Measurements from ENCODE around the gene TPK1. TPM values are rescaled to one million over a fixed set of nuclear protein-coding genes. Genes with fewer than 3 reads are reported as not detected.
"Not testable (repeated sequence)": the region's sequence is repeated elsewhere in the genome, so short reads cannot be mapped to it uniquely, and the experiment has no call there.

TPK1 gene
- total RNA-seq, 2 donors from 2014 or later = 26.2 to 31.3 TPM

DNA sequence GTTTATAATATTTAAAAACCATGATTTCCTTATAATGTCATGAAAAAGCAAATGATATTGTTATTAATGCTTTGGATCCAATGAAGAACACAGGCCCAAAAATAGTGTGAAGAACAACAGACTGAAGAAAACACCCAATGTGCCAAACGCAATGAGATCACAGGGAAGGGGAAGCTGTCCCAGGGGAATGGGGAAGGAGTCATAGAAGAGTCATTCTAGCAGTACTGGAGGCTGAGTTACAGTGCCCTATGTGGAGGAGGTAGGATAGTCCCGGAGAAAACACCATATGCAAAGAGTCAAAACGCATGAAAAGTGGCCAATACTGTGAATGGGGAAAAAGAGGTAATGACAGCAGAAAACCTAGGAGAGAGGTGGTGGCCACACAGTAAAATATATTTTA lies 50.9 kb downstream of the TPK1 start:
- Mint-ChIP-seq H3K4me1 (ENCODE audit: low read depth) (peaks cover 10% of the 10 kb centered on the region), H3K27me3 (ENCODE audit: low read depth) (no peaks in the 10 kb centered on the region), H3K4me3 (no peak overlapping the region), H3K27ac (no peak overlapping the region), H3K9me3 (no peaks in the 10 kb centered on the region), H3K36me3 (ENCODE audit: insufficient read depth in 2 of 2) (no peaks in the 10 kb centered on the region)
- DNase-seq (no peak), ATAC-seq (replicated peaks in 1 of 2) (no peak)

DNA sequence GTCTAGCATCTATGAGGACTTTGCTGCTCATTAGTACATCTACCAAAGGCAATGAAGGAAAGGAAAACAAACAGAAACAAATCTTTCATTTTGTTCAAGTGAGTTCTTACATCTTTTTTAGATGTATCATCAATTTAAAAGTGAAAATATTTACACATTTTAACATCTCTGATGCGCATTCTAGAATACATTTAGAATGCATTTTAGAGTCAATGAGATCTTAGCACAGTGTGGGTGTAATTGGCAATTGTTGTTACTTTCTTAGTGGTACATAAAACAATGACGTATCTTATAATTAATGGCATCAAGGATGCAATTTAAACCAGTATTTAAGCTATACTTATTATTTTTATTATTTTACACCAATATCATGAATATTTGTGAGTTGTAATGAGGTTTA lies 51.4 kb downstream of the TPK1 start:
- ATAC-seq (replicated peaks in 1 of 2) = no peak
- Mint-ChIP-seq H3K27ac (no peak overlapping the region), H3K4me1 (ENCODE audit: low read depth) (peaks cover 9% of the 10 kb centered on the region), H3K9me3 (no peaks in the 10 kb centered on the region), H3K4me3 (no peak overlapping the region), H3K27me3 (ENCODE audit: low read depth) (no peaks in the 10 kb centered on the region), H3K36me3 (ENCODE audit: insufficient read depth in 2 of 2) (no peaks in the 10 kb centered on the region)
- DNase-seq = no peak

DNA sequence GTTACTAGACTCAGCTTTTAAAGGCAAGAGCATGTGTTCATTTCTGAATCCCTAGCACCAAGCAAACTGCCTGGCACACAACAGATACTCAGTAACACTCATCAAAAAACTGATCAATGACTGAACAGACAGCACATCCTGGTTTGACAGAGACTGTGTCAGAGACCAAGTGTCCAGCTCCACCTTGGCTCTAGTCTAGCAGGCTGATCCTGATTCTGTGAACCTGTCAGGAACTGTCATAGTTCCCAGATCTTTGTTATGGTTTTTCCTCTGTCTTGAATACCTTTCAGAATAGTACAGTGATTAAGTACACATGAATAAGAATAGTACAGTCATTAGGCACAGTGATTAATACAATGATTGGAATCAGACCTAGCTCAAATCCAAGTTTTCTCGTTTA lies 53.0 kb downstream of the TPK1 start:
- Mint-ChIP-seq H3K9me3 (peaks cover under 1% of the 10 kb centered on the region in 2 donors), H3K27me3 (ENCODE audit: low read depth) (no peaks in the 10 kb centered on the region), H3K4me3 (no peak overlapping the region), H3K4me1 (ENCODE audit: low read depth) (peaks cover 9% of the 10 kb centered on the region), H3K27ac (no peak overlapping the region), H3K36me3 (ENCODE audit: insufficient read depth in 2 of 2) (peaks cover 0 to under 1% of the 10 kb centered on the region in 2 donors)
- peak in 1 of 2 donors; percentile 39 for ATAC-seq (replicated peaks in 1 of 2)
- DNase-seq = no peak

DNA sequence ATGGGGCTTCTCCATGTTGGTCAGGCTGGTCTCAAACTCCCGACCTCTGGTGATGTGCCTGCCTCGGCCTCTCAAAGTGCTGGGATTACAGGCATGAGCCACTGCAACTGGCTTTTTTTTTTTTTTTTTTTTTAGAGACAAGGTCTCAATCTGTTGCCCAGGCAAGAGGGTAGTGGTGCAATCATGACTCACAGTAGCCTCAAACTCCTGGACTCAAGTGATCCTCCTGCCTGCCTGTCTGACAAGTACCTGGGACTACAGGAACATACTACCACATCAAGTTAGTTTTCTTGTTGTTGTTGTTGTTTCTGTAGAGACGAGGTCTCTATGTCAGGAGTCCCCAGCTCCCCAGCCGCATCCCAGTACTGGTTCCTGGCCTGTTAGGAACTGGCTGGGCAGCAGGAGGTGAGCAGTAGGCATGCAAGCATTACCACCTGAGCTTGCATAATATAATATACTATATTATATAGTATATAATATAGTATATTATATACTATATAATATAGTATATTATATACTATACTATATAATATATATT lies 55.7 kb downstream of the TPK1 start:
- Mint-ChIP-seq H3K4me3 (no peak overlapping the region), H3K9me3 (peaks cover 2 to 3% of the 10 kb centered on the region in 2 donors), H3K4me1 (ENCODE audit: low read depth) (peaks cover 21% of the 10 kb centered on the region), H3K27ac (no peak overlapping the region), H3K27me3 (ENCODE audit: low read depth) (no peaks in the 10 kb centered on the region), H3K36me3 (ENCODE audit: insufficient read depth in 2 of 2) (peaks cover 0 to 1% of the 10 kb centered on the region in 2 donors)
- peak; percentile 51 to 70 for ATAC-seq (replicated peaks in 1 of 2)
- DNase-seq = no peak

DNA sequence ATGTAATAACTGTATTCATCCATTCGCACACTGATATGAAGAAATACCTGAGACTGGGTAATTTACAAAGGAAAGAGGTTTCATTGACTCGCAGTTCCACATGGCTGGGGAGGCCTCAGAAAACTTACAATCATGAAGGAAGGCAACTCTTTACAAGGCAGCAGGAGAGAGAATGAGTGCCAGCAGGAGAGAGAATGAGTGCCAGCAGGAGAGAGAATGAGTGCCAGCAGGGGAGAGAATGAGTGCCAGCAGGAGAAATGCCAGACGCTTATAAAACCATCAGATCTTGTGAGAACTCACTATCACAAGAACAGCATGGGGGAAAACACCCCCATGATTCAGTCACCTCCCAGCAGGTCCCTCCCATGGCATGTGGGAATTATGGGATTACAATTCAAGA lies 58.0 kb downstream of the TPK1 start:
- H3K27ac Mint-ChIP-seq; H3K4me3 Mint-ChIP-seq; ATAC-seq (replicated peaks in 1 of 2); H3K27me3 Mint-ChIP-seq (ENCODE audit: low read depth); H3K9me3 Mint-ChIP-seq; H3K36me3 Mint-ChIP-seq (ENCODE audit: insufficient read depth in 2 of 2); DNase-seq: not testable (repeated sequence)
- H3K4me1 Mint-ChIP-seq (ENCODE audit: low read depth) = peaks cover 21% of the 10 kb centered on the region

DNA sequence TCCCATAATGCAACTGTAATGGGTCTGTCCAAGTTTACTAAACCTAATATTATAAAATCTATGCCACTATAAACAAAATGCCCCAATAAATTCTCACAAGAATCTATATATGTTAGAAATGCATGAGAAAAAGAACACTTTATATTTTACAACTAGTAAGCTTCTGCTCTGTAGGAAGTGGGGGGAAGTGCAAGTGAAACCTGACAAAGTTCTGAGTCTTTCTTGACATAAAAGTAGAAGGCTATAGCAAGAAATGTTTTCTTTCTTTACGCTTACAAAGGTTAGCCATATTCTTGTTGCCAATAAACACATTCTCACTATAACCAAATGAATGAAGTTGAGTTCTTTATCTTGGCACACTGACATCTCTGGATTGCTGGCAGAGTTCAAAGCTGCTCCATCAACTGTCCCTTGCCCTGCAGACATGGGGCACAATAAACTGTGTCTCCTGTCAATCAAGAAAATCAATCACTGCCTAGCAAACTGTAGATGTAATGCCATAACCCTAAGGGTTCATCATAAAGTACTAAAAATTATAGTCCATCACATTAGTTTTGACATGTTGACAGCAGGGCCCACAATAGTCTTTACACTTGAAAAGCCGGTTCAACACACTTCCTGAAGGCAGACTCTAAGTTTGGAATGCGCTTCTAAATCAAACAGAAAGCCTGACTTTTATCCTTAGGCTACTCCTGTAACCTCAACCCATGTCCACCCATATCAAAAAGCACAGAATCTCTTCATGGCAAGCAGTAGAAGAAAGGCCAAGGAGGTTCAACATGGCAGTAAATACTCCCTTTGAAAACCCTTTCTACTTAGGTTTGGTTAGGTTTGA lies 58.6 kb downstream of the TPK1 start:
- H3K27me3 Mint-ChIP-seq (ENCODE audit: low read depth) = no peaks in the 10 kb centered on the region
- peaks cover 0 to 1% of the 10 kb centered on the region in 2 donors for H3K36me3 Mint-ChIP-seq (ENCODE audit: insufficient read depth in 2 of 2)
- H3K27ac Mint-ChIP-seq = peak overlapping the region; percentile 66
- DNase-seq (no peak), ATAC-seq (replicated peaks in 1 of 2) (peak in 1 of 2 donors; percentile 42)
- peaks cover 2 to 3% of the 10 kb centered on the region in 2 donors for H3K9me3 Mint-ChIP-seq
- H3K4me1 Mint-ChIP-seq (ENCODE audit: low read depth) = peaks cover 21% of the 10 kb centered on the region
- H3K4me3 Mint-ChIP-seq = peak overlapping the region in 1 of 2 donors; percentile 3

DNA sequence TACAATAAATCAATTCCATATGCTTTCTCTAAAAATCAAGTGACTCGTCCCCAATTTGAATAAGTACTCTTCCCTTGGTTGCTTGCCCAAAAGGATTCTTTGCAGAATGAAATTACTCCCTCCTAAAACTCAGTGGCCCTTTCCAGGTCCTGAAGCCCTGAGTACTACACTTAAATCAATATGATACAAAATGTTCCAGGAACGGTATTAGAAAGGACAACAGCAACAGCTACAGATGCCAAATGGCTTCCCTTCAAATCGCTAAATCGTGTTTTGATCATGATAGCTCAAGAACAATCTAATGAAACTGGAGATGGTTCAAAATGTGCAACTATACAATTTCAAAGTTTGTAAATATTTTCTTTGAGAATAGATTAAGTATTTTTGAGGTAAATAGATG lies 59.4 kb downstream of the TPK1 start:
- Mint-ChIP-seq H3K36me3 (ENCODE audit: insufficient read depth in 2 of 2) (peaks cover 0 to 1% of the 10 kb centered on the region in 2 donors), H3K9me3 (peaks cover 2 to 3% of the 10 kb centered on the region in 2 donors), H3K27ac (no peak overlapping the region), H3K27me3 (ENCODE audit: low read depth) (no peaks in the 10 kb centered on the region), H3K4me3 (no peak overlapping the region), H3K4me1 (ENCODE audit: low read depth) (peaks cover 21% of the 10 kb centered on the region)
- no peak for ATAC-seq (replicated peaks in 1 of 2)
- DNase-seq = no peak

DNA sequence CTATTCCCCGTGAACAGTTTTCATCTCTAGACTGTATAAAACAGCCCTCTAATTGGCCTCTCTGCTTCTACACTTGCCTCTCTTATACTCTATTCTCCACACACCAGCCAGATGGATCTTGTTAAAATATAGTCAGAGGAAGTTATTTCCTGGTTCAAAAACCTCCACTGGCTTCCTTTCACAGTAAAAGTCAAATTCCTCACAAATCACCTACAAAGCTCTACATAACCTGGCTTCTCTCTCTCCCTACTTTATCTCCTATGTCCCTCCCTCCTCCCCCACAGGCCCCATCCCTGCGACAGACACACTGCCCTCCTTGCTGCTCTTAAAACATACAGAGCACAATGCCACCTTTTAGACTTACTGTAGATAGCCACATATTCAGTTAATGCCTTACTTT lies 60.1 kb downstream of the TPK1 start:
- peaks cover 21% of the 10 kb centered on the region for H3K4me1 Mint-ChIP-seq (ENCODE audit: low read depth)
- H3K4me3 Mint-ChIP-seq = no peak overlapping the region
- H3K27ac Mint-ChIP-seq = no peak overlapping the region
- DNase-seq = no peak
- H3K27me3 Mint-ChIP-seq (ENCODE audit: low read depth) = no peaks in the 10 kb centered on the region
- peaks cover 2 to 3% of the 10 kb centered on the region in 2 donors for H3K9me3 Mint-ChIP-seq
- ATAC-seq (replicated peaks in 1 of 2) = no peak
- H3K36me3 Mint-ChIP-seq (ENCODE audit: insufficient read depth in 2 of 2) = peaks cover 0 to 1% of the 10 kb centered on the region in 2 donors

DNA sequence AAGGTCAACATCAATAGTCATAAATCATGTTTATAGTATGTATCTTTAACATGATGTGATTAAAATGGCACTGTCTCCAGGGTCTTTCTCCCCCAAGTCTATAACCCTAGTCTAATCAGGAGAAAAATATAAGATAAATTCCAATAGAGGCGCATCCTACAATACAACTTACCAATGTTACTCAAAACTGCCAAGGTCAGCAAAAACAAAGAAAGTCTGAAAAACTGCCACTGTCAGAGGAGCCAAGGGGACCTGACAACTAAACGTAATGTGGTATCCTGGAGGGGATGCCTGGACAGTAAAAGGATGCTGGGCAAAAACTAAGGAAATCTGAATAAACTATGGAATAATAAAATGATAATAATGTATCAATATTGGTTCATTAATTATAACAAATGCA lies 63.9 kb downstream of the TPK1 start:
- Mint-ChIP-seq H3K4me1 (ENCODE audit: low read depth) (peaks cover 13% of the 10 kb centered on the region), H3K9me3 (peaks cover 0 to 3% of the 10 kb centered on the region in 2 donors), H3K36me3 (ENCODE audit: insufficient read depth in 2 of 2) (no peaks in the 10 kb centered on the region), H3K27me3 (ENCODE audit: low read depth) (no peaks in the 10 kb centered on the region), H3K4me3 (no peak overlapping the region), H3K27ac (no peak overlapping the region)
- DNase-seq (no peak), ATAC-seq (replicated peaks in 1 of 2) (no peak)

DNA sequence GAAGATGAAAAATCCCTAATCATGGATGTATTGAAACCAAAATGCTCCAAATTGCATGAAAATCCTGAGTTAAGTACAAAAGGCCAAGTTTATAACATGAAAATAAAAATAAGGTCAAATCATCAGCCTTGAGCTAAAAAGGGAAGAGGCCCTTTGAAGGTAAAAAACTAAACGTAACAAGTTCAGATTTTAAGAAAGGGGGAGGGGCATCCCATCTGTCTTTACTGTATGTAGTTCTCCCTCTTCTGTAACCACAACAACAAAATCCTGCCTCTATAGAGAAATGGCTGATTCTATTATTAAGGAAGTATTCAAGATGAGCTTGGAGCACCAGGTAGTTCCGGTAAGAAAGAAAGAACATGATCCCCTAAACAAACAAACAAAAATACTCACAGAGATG lies 64.7 kb downstream of the TPK1 start:
- ATAC-seq (replicated peaks in 1 of 2) (no peak), DNase-seq (no peak)
- H3K4me3 Mint-ChIP-seq = no peak overlapping the region
- H3K9me3 Mint-ChIP-seq = peaks cover 0 to 3% of the 10 kb centered on the region in 2 donors
- peaks cover 6% of the 10 kb centered on the region for H3K4me1 Mint-ChIP-seq (ENCODE audit: low read depth)
- H3K27me3 Mint-ChIP-seq (ENCODE audit: low read depth) = no peaks in the 10 kb centered on the region
- H3K36me3 Mint-ChIP-seq (ENCODE audit: insufficient read depth in 2 of 2) = no peaks in the 10 kb centered on the region
- no peak overlapping the region for H3K27ac Mint-ChIP-seq

DNA sequence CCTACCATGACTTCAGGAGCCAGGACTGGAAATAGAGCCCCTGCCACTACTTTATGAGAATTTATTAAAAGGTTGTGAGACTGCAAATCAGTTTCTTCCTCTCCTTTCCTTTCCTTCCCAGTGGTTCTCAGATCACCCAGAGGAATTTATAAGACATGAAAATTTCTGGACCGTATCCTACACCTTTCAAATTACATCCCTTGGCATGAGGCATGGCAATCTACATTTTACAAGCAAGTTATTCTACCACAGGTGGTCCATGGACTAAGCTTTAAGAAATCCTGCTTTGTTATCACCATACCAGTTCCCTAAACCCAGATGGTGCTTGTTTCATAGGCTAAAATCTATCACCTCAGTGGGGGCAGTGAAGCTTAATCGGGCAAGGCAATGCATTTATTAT lies 66.5 kb downstream of the TPK1 start:
- Mint-ChIP-seq H3K4me1 (ENCODE audit: low read depth) (no peaks in the 10 kb centered on the region), H3K9me3 (peaks cover 0 to 3% of the 10 kb centered on the region in 2 donors)

DNA sequence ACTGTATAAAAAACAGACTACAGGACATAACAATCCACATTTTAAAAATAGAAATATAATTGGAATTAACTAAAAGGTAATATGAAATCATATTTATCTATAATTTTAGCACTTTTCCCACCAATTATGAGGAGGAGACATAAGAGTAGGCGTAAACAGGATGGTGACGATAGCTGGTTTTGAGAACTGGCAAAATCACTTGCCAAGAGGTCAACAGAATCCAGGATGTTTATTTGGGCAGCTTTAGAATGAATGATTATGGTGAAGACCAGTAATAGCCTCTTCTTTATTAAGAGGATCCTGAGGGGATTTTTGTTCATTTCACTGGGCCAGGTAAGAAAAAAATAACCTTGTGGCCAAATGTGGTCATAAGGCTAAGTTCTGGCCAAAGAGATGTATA lies 67.2 kb downstream of the TPK1 start:
- Mint-ChIP-seq H3K9me3 (peaks cover 0 to 3% of the 10 kb centered on the region in 2 donors), H3K4me3 (no peak overlapping the region), H3K4me1 (ENCODE audit: low read depth) (no peaks in the 10 kb centered on the region), H3K36me3 (ENCODE audit: insufficient read depth in 2 of 2) (peaks cover 0 to 2% of the 10 kb centered on the region in 2 donors), H3K27ac (no peak overlapping the region), H3K27me3 (ENCODE audit: low read depth) (no peaks in the 10 kb centered on the region)
- ATAC-seq (replicated peaks in 1 of 2) (no peak), DNase-seq (no peak)

More for the DNA sequence above, 66.5 kb downstream of the TPK1 start:
- ATAC-seq (replicated peaks in 1 of 2) (no peak), DNase-seq (no peak)
- Mint-ChIP-seq H3K27ac (no peak overlapping the region), H3K4me3 (no peak overlapping the region), H3K27me3 (ENCODE audit: low read depth) (no peaks in the 10 kb centered on the region), H3K36me3 (ENCODE audit: insufficient read depth in 2 of 2) (no peaks in the 10 kb centered on the region)

DNA sequence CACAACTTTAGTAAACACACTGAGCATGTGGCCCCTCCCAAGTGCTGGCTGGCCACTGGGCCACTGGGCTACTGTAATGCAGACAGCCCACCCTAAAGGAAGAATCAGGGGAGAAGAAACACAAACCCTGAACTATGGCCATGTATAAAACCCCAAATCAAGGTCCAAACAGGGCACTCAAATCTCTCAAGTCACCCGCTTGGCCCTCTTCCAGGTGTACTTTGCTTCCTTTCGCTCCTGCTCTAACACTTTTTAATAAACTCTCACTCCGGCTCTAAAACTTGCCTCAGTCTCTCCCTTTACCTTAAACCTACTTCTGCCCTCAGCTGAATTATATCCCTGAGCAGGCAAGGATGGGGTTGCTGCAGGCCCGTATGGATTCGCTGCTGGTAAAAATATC lies 72.6 kb downstream of the TPK1 start:
- DNase-seq (no peak), ATAC-seq (replicated peaks in 1 of 2) (no peak)
- Mint-ChIP-seq H3K4me1 (ENCODE audit: low read depth) (no peaks in the 10 kb centered on the region), H3K27ac (no peak overlapping the region), H3K27me3 (ENCODE audit: low read depth) (no peaks in the 10 kb centered on the region), H3K36me3 (ENCODE audit: insufficient read depth in 2 of 2) (peaks cover 0 to 2% of the 10 kb centered on the region in 2 donors), H3K9me3 (peaks cover 0 to 3% of the 10 kb centered on the region in 2 donors), H3K4me3 (no peak overlapping the region)

Data from activated T-cell treated with anti-CD3 and anti-CD28 coated beads, Interleukin-2, amount 50 U/mL, for 72 hours (primary cell).